NCI-H1694 (cell line): ENCODE measurements around the gene SBK1.
A peak's percentile ranks its signal among the peaks of the same experiment; 100 is the strongest.
"Not testable (repeated sequence)": the region's sequence is repeated elsewhere in the genome, so short reads cannot be mapped to it uniquely, and the experiment has no call there.

Experiments used
- DNase-seq: peaks from one replicate; lab custom pipeline; 2025; lab: John Stamatoyannopoulos, UW

SBK1 gene

GRCh38 chr16:28291651-28292626, at the start of gene SBK1:
SBK1 (plus strand) TSS chr16:28292525; CDS start chr16:28317392, 24,867 bp downstream.
- DNase-seq = peak; percentile 42

- not testable (repeated sequence) for DNase-seq
These were observed 42.8 kb upstream of the SBK1 start for GRCh38 chr16:28249483-28249882.

- no peak for DNase-seq
These were observed 41.3 kb upstream of the SBK1 start for GRCh38 chr16:28250999-28251398.

- DNase-seq = no peak
These were observed 38.2 kb upstream of the SBK1 start for GRCh38 chr16:28254158-28254557.

- no peak for DNase-seq
These were observed 36.5 kb upstream of the SBK1 start for GRCh38 chr16:28255838-28256237.

GRCh38 chr16:28257256-28257655, 35.1 kb upstream of the SBK1 start:
- DNase-seq = no peak

GRCh38 chr16:28258567-28258966, 33.8 kb upstream of the SBK1 start:
- no peak for DNase-seq

GRCh38 chr16:28259091-28259780, 33.1 kb upstream of the SBK1 start:
- DNase-seq = no peak

GRCh38 chr16:28259781-28260150, 32.6 kb upstream of the SBK1 start:
- DNase-seq = no peak

- no peak for DNase-seq
These were observed 32.1 kb upstream of the SBK1 start for GRCh38 chr16:28260193-28260592.

- no peak for DNase-seq
These were observed 30.4 kb upstream of the SBK1 start for GRCh38 chr16:28261942-28262341.

GRCh38 chr16:28263305-28263704, 29.0 kb upstream of the SBK1 start:
- no peak for DNase-seq

GRCh38 chr16:28264656-28265055, 27.7 kb upstream of the SBK1 start:
- DNase-seq = no peak

- no peak for DNase-seq
These were observed 26.5 kb upstream of the SBK1 start for GRCh38 chr16:28265822-28266221.

- DNase-seq = no peak
These were observed 25.0 kb upstream of the SBK1 start for GRCh38 chr16:28267356-28267755.

GRCh38 chr16:28273511-28273910, 18.8 kb upstream of the SBK1 start:
- DNase-seq = no peak

- no peak for DNase-seq
These were observed 17.6 kb upstream of the SBK1 start for GRCh38 chr16:28274676-28275075.

- no peak for DNase-seq
These were observed 16.0 kb upstream of the SBK1 start for GRCh38 chr16:28276301-28276700.

- peak; percentile 61 for DNase-seq
These were observed 14.6 kb upstream of the SBK1 start for GRCh38 chr16:28277537-28278388.

- no peak for DNase-seq
These were observed 13.3 kb upstream of the SBK1 start for GRCh38 chr16:28279006-28279405.

- DNase-seq = no peak
These were observed 11.2 kb upstream of the SBK1 start for GRCh38 chr16:28280881-28281836.
